IMR-90 (cell line): Measurements from ENCODE around the gene DHCR7. TPM values are rescaled to one million over a fixed set of nuclear protein-coding genes. Genes with fewer than 3 reads are reported as not detected.

ENCODE experiments used
- ATAC-seq: fragments of 200-7000 bp; cut with Tn5 transposase; 2 replicates; pipeline ENCODE4 v1.9.1; 2020; ENCODE audit warnings: low read depth, mild to moderate bottlenecking, moderate library complexity
- BruUV-seq: library from RNA; stranded (reverse); fragments of 400-500 nt; replicated peaks from 2 replicates; lab custom pipeline; 2021; lab: Mats Ljungman, UMichigan
- CTCF ChIA-PET: fragments of 300-600 bp; formaldehyde crosslinking; extraction: SDS; loops from one replicate; lab custom pipeline; 2021; ENCODE audit warnings: antibody characterized with exemption; lab: Yijun Ruan, JAX
- POLR2A ChIA-PET: fragments of 300-600 bp; sonication (Branson Sonifier 250); formaldehyde crosslinking; loops from one replicate; lab custom pipeline; 2022; ENCODE audit warnings: antibody characterized with exemption; ENCODE audit not compliant: unreplicated experiment; lab: Charles Lee
- DNase-seq: peaks from one replicate; pipeline ENCODE4 v3.0.0; 2013
- H2AFZ ChIP-seq: replicated peaks from 2 replicates; pipeline ENCODE3; 2013; ENCODE audit warnings: low read length, mild to moderate bottlenecking; ENCODE audit not compliant: poor library complexity
- H2AK5ac ChIP-seq: 2 replicates; pipeline ENCODE4 v1.6.1; 2013; ENCODE audit warnings: low read depth, low read length, inconsistent platforms
- H2AK9ac ChIP-seq: replicated peaks from 2 replicates; pipeline ENCODE3; 2013; ENCODE audit warnings: mild to moderate bottlenecking, low read depth, low read length, moderate library complexity; ENCODE audit not compliant: poor library complexity
- H2BK120ac ChIP-seq: 2 replicates; pipeline ENCODE4 v1.6.1; 2013; ENCODE audit warnings: low read depth, low read length, inconsistent platforms
- H2BK15ac ChIP-seq: 3 replicates; pipeline ENCODE4 v1.6.1; 2013; ENCODE audit warnings: low read depth, low read length, inconsistent platforms
- H2BK20ac ChIP-seq: 2 replicates; pipeline ENCODE4 v1.6.1; 2013; ENCODE audit warnings: low read depth, mild to moderate bottlenecking, inconsistent platforms, low read length, moderate library complexity
- H2BK5ac ChIP-seq: 2 replicates; pipeline ENCODE4 v1.6.1; 2013; ENCODE audit warnings: mild to moderate bottlenecking, low read depth, low read length, inconsistent platforms; ENCODE audit not compliant: poor library complexity, severe bottlenecking
- H3K14ac ChIP-seq: replicated peaks from 2 replicates; pipeline ENCODE4 v1.6.1; 2013; ENCODE audit warnings: low read depth, low read length, inconsistent platforms
- H3K18ac ChIP-seq: 2 replicates; pipeline ENCODE4 v1.6.1; 2013; ENCODE audit warnings: low read depth, low read length, control low read depth
- H3K23ac ChIP-seq: 2 replicates; pipeline ENCODE4 v1.6.1; 2013; ENCODE audit warnings: low read depth, low read length, inconsistent platforms
- H3K27ac ChIP-seq: 2 replicates; pipeline ENCODE4 v1.5.1; 2013; ENCODE audit warnings: mild to moderate bottlenecking, control low read depth, low read length; ENCODE audit not compliant: insufficient read depth
- H3K27me3 ChIP-seq: 2 replicates; pipeline ENCODE4 v1.6.1; 2013; ENCODE audit warnings: low read length; ENCODE audit not compliant: control insufficient read depth, insufficient read depth
- H3K36me3 ChIP-seq: 2 replicates; pipeline ENCODE4 v1.6.1; 2013; ENCODE audit warnings: low read length, mixed read lengths; ENCODE audit not compliant: control insufficient read depth, insufficient read depth
- H3K4ac ChIP-seq: 2 replicates; pipeline ENCODE4 v1.6.1; 2013; ENCODE audit warnings: low read depth, low read length, inconsistent platforms
- H3K4me1 ChIP-seq: 2 replicates; pipeline ENCODE4 v1.6.1; 2013; ENCODE audit warnings: low read length, mixed read lengths; ENCODE audit not compliant: control insufficient read depth, insufficient read depth
- H3K4me2 ChIP-seq: 2 replicates; pipeline ENCODE4 v1.6.1; 2013; ENCODE audit warnings: low read depth, mild to moderate bottlenecking, control low read depth, low read length, moderate library complexity
- H3K4me3 ChIP-seq: 2 replicates; pipeline ENCODE4 v1.5.1; 2013; ENCODE audit warnings: low read depth, mild to moderate bottlenecking, control low read depth, low read length, moderate library complexity; ENCODE audit not compliant: insufficient read depth
- H3K56ac ChIP-seq: 2 replicates; pipeline ENCODE4 v1.6.1; 2013; ENCODE audit warnings: low read length, inconsistent platforms; ENCODE audit not compliant: insufficient read depth; ENCODE audit errors: extremely low read depth
- H3K79me1 ChIP-seq, 2 experiments: 2 replicates each; pipeline ENCODE4 v1.6.1; 2013; ENCODE audit warnings: low read length in 2 of 2, inconsistent platforms in 1 of 2, low read depth in 1 of 2
- H3K9ac ChIP-seq: 2 replicates; pipeline ENCODE4 v1.6.1; 2013; ENCODE audit warnings: low read depth, low read length, control low read depth
- H3K9me1 ChIP-seq: 2 replicates; pipeline ENCODE4 v1.6.1; 2013; ENCODE audit warnings: low read length, inconsistent platforms; ENCODE audit not compliant: insufficient read depth
- H3K9me3 ChIP-seq: 2 replicates; pipeline ENCODE4 v1.6.1; 2013; ENCODE audit warnings: low read length; ENCODE audit not compliant: control insufficient read depth, insufficient read depth
- H4K20me1 ChIP-seq: 2 replicates; pipeline ENCODE4 v1.6.1; 2013; ENCODE audit warnings: low read length, inconsistent platforms; ENCODE audit not compliant: insufficient read depth
- H4K5ac ChIP-seq: 2 replicates; pipeline ENCODE4 v1.6.1; 2013; ENCODE audit warnings: mild to moderate bottlenecking, low read depth, low read length, control low read depth
- H4K8ac ChIP-seq, 2 experiments: 2 replicates each; pipeline ENCODE4 v1.6.1; 2013; ENCODE audit warnings: low read depth in 2 of 2, low read length in 2 of 2, control low read depth in 1 of 2, inconsistent platforms in 1 of 2
- H4K91ac ChIP-seq: 2 replicates; pipeline ENCODE4 v1.6.1; 2013; ENCODE audit warnings: low read depth, low read length, inconsistent platforms; ENCODE audit not compliant: insufficient read depth
- BHLHE40 ChIP-seq: fragments of 150-350 bp; IDR thresholded peaks from 2 replicates; pipeline ENCODE4 v1.6.1; 2016; ENCODE audit warnings: mild to moderate bottlenecking, low read depth, low read length
- CEBPB ChIP-seq: IDR thresholded peaks from 2 replicates; pipeline ENCODE4 v1.6.1; 2012; ENCODE audit warnings: low read depth, low read length, improper control_type of control experiment
- MAZ ChIP-seq: IDR thresholded peaks from 2 replicates; pipeline ENCODE4 v1.6.1; 2012; ENCODE audit warnings: low read depth, mild to moderate bottlenecking, low read length, improper control_type of control experiment, moderate library complexity, borderline replicate concordance
- NFE2L2 ChIP-seq: fragments of 150-350 bp; IDR thresholded peaks from 2 replicates; pipeline ENCODE4 v1.6.1; 2016; ENCODE audit warnings: low read depth, mild to moderate bottlenecking, low read length
- RAD21 ChIP-seq: IDR thresholded peaks from 2 replicates; pipeline ENCODE4 v1.6.1; 2012; ENCODE audit warnings: low read length, improper control_type of control experiment
- RCOR1 ChIP-seq: IDR thresholded peaks from 2 replicates; pipeline ENCODE4 v1.6.1; 2012; ENCODE audit warnings: mild to moderate bottlenecking, low read length, improper control_type of control experiment; ENCODE audit not compliant: insufficient replicate concordance
- RFX5 ChIP-seq: IDR thresholded peaks from 2 replicates; pipeline ENCODE4 v1.8.0; 2012; ENCODE audit warnings: low read depth, mild to moderate bottlenecking, low read length, moderate library complexity
- SMC3 ChIP-seq: fragments of 150-350 bp; IDR thresholded peaks from 2 replicates; pipeline ENCODE4 v1.6.1; 2016; ENCODE audit warnings: low read depth, mild to moderate bottlenecking, antibody characterized with exemption, low read length, moderate library complexity
- WGBS, 2 experiments: methylation state at CpG; one replicate each; pipeline versions ENCODE4 v1.1.5 to v1.1.7; 2013; ENCODE audit warnings: missing lambda C conversion rate in 2 of 2; ENCODE audit not compliant: insufficient read length in 1 of 2; ENCODE audit errors: extremely low coverage in 2 of 2; 5-methylcytosine and 5-hydroxymethylcytosine counted together
- dilution Hi-C: fragments of 300-500 bp; cut with HindIII; formaldehyde crosslinking; loops from one replicate; pipeline ENCODE4 v1.14.3; 2018; ENCODE audit warnings: low sequenced_read_pairs; ENCODE audit not compliant: unreplicated experiment
- in situ Hi-C: fragments of 300-500 bp; cut with MboI; formaldehyde crosslinking; loops from 3 replicates; pipeline ENCODE4 v1.14.3; 2019; ENCODE audit warnings: low sequenced_read_pairs, inconsistent platforms, mixed read lengths
- intact Hi-C: fragments of 100-400 bp; cut with micrococcal nuclease; formaldehyde crosslinking; loops from 2 replicates; pipeline ENCODE4 v1.10.0; 2022
- polyA plus RNA-seq, 3 experiments: library from polyadenylated mRNA; depleted of rRNA; stranded (reverse); fragments of >200 nt; gene quantifications; 2 replicates each; pipeline ENCODE4 v1.2.3, GENCODE V29; 2012; ENCODE audit warnings: low replicate concordance in 1 of 3
- total RNA-seq: library from RNA; depleted of rRNA; stranded (reverse); fragments of >200 nt; gene quantifications from 2 replicates; pipeline ENCODE4 v1.2.3, GENCODE V29; 2012
- TF ChIP-seq, protein P1 (sequence below): conservative IDR thresholded peaks from 2 replicates; pipeline ENCODE4 v1.5.1; 2012; ENCODE audit warnings: mild to moderate bottlenecking, low read depth, low read length, improper control_type of control experiment

DHCR7 gene
- total and polyA plus RNA-seq, 2 of the 4 experiments (the other 2 are of a cell fraction) = 22.0 to 43.3 TPM

DNA sequence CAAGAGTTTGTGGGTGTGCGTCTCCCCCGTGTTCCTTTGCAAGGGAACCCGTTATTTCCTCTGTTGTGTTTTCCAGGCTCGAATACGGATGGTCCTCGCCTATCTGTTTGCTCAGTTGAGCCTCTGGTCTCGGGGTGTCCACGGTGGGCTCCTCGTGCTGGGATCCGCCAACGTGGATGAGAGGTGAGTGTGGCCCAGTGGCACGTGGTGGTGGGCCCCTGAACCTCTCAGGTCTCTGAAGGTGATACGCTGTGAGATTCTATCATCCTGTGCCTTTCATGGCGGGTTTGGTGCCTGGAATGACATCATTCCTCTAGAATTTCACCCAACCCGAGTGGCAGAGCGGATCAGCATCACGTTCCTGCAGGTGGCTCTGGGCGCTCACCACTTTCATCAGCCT is 37.3 kb upstream of the DHCR7 start:
- Histone ChIP-seq H2BK120ac (no peak overlapping the region), H3K27ac (no peak overlapping the region)
- WGBS, 2 experiments = 94% methylated on average over 6 of the region's 18 CpGs; no CpG with 5 or more reads in 1 of the 2 experiments

More for the DNA sequence above, 37.3 kb upstream of the DHCR7 start:
- Histone ChIP-seq H2BK20ac (no peak overlapping the region), H4K91ac (no peak overlapping the region), H3K9ac (no peak overlapping the region), H3K4me3 (no peak overlapping the region), H3K56ac (no peak overlapping the region), H3K79me1 (peaks cover 0 to 4% of the 10 kb centered on the region in 2 experiments; a peak in 1 of 4 replicates), H3K36me3 (peaks cover 61% of the 10 kb centered on the region), H3K9me3 (no peaks in the 10 kb centered on the region), H2AFZ (no peak overlapping the region), H3K14ac (no peak overlapping the region), H2BK5ac (no peak overlapping the region), H3K23ac (no peak overlapping the region), H3K9me1 (peaks cover 29% of the 10 kb centered on the region), H3K18ac (no peak overlapping the region), H2BK15ac (no peak overlapping the region), H3K27me3 (no peaks in the 10 kb centered on the region), H2AK5ac (no peak overlapping the region), H3K4me1 (peaks cover 11% of the 10 kb centered on the region; the same call in 1 of the 2 replicates), H2AK9ac (no peak overlapping the region), H4K5ac (no peak overlapping the region), H4K8ac (no peak overlapping the region), H3K4me2 (no peak overlapping the region), H3K4ac (no peak overlapping the region), H4K20me1 (no peaks in the 10 kb centered on the region; the same call in 1 of the 2 replicates)
- DNase-seq (no peak), ATAC-seq (no peak)
- no TSS peak for BruUV-seq
- ChIA-PET CTCF (no interaction called here), POLR2A (no interaction called here)
- TF ChIP-seq RAD21 (no peak), MAZ (no peak), BHLHE40 (no peak), NFE2L2 (no peak), RFX5 (no peak), CEBPB (no peak), SMC3 (no peak), RCOR1 (no peak)
- TF ChIP-seq, protein P1, sequence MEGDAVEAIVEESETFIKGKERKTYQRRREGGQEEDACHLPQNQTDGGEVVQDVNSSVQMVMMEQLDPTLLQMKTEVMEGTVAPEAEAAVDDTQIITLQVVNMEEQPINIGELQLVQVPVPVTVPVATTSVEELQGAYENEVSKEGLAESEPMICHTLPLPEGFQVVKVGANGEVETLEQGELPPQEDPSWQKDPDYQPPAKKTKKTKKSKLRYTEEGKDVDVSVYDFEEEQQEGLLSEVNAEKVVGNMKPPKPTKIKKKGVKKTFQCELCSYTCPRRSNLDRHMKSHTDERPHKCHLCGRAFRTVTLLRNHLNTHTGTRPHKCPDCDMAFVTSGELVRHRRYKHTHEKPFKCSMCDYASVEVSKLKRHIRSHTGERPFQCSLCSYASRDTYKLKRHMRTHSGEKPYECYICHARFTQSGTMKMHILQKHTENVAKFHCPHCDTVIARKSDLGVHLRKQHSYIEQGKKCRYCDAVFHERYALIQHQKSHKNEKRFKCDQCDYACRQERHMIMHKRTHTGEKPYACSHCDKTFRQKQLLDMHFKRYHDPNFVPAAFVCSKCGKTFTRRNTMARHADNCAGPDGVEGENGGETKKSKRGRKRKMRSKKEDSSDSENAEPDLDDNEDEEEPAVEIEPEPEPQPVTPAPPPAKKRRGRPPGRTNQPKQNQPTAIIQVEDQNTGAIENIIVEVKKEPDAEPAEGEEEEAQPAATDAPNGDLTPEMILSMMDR = no peak
- in situ Hi-C loops (no loop called here), dilution Hi-C loops (no loop called here), intact Hi-C loops (no loop called here)
